Gastrocnemius medialis (tissue), 4 donors: ENCODE data around the gene TRAP1. TPM values are rescaled to one million over a fixed set of nuclear protein-coding genes. Genes with fewer than 3 reads are reported as not detected.
"Not testable (repeated sequence)": the region's sequence is repeated elsewhere in the genome, so short reads cannot be mapped to it uniquely, and the experiment has no call there.

Experiments used
- ATAC-seq, 2 donors: fragments of 150-250 bp; one replicate each; pipeline ENCODE4 v1.9.1; 2016
- DNase-seq, 2 donors: peaks; one replicate each; pipeline ENCODE4 v3.0.0-alpha.2; 2019
- H3K27ac ChIP-seq, 4 donors: fragments of 200-600 bp; sonication (generic); 1 replicate in 1 of 4; 2 replicates in 3 of 4; pipeline ENCODE4 v1.5.1; 2016 to 2018; ENCODE audit warnings: mild to moderate bottlenecking in 2 of 4, moderate library complexity in 1 of 4
- H3K27me3 ChIP-seq, 3 donors: fragments of 200-600 bp; sonication (generic) in 2 of 3; 1 replicate in 1 of 3; 2 replicates in 2 of 3; pipeline versions ENCODE4 v1.5.1 to v1.6.0; 2016 to 2019; ENCODE audit warnings: mild to moderate bottlenecking in 1 of 3, moderate library complexity in 1 of 3
- H3K36me3 ChIP-seq, 2 donors: fragments of 200-600 bp; sonication (generic) in 1 of 2; one replicate each; pipeline ENCODE4 v1.5.1; 2017 to 2018
- H3K4me1 ChIP-seq, 2 donors: fragments of 200-600 bp; sonication (generic) in 1 of 2; one replicate each; pipeline ENCODE4 v1.5.1; 2016 to 2017; ENCODE audit warnings: mild to moderate bottlenecking in 2 of 2
- H3K4me3 ChIP-seq, 4 donors: fragments of 200-600 bp; sonication (generic) in 3 of 4; 1 replicate in 1 of 4; 2 replicates in 3 of 4; pipeline ENCODE4 v1.5.1; 2016 to 2019; ENCODE audit warnings: mild to moderate bottlenecking in 2 of 4
- H3K9me3 ChIP-seq, 3 donors: fragments of 200-600 bp; sonication (generic) in 2 of 3; 1 replicate in 1 of 3; 2 replicates in 2 of 3; pipeline ENCODE4 v1.5.1; 2016 to 2019
- POLR2A ChIP-seq, 2 donors: fragments of 450-650 bp; IDR thresholded peaks; one replicate each; pipeline ENCODE4 v1.6.1; 2017; ENCODE audit warnings: antibody characterized with exemption in 2 of 2, mild to moderate bottlenecking in 2 of 2, moderate library complexity in 2 of 2
- in situ Hi-C, 4 donors: fragments of 200-750 bp; cut with MboI; loops; one replicate each; pipeline versions ENCODE4 v1.15.0 to v1.8.0; 2017; ENCODE audit warnings: low sequenced_read_pairs in 4 of 4
- intact Hi-C: fragments of 100-400 bp; cut with DNase I; formaldehyde crosslinking; loops from one replicate; pipeline ENCODE4 v1.15.1; 2023; ENCODE audit warnings: low total_unique reads
- total RNA-seq, 4 donors: library from RNA; depleted of rRNA; stranded (reverse); fragments of >200 nt; gene quantifications; one replicate each; pipeline versions ENCODE4 v1.1.0 to v1.2.3, GENCODE V29; 2016
- TF ChIP-seq, protein P1 (sequence below), 5 experiments: fragments of 450-650 bp in 3 of 5; fragments of 200-600 bp in 2 of 5; sonication (generic) in 2 of 5; IDR thresholded peaks in 4 of 5; conservative IDR thresholded peaks in 1 of 5; 1 replicate in 4 of 5; 2 replicates in 1 of 5; pipeline ENCODE4 v1.5.1; 2016 to 2019; ENCODE audit warnings: antibody characterized with exemption in 5 of 5, mild to moderate bottlenecking in 3 of 5, moderate library complexity in 3 of 5

Gene TRAP1
- total RNA-seq, 4 donors from 2014 or later: 103 to 140 (median 122) TPM

DNA sequence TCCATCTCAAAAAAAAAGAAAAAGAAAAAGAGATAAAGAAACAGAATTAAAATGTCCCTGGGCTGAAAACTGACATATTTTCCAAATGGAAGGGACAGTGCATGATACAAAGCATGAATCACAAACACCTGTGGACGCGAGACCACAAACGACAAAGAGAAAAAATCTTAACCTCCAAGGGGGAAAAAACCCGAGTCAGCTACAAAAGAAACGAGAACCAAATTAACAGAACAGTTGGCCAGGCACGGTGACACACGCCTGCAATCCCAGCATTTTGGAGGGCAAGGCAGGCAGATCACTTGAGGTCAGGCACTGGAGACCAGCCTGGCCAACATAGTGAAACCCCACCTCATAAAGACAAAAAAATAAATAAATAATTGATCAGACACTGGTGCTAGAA lies 1.9 kb downstream of the TRAP1 start:
- Histone ChIP-seq H3K27me3 (no peaks in the 10 kb centered on the region), H3K4me1 (peaks cover 12 to 17% of the 10 kb centered on the region in 2 donors), H3K9me3 (no peaks in the 10 kb centered on the region), H3K36me3 (no peaks in the 10 kb centered on the region), H3K27ac (no peak overlapping the region), H3K4me3 (no peak overlapping the region)
- no peak for DNase-seq
- no peak for ATAC-seq
- in situ Hi-C loops: no loop called here
- no peak for TF ChIP-seq POLR2A (IDR thresholded peaks at IDR 0.05)
- intact Hi-C loops: loop anchor here (10.0 kb wide), 1 partner anchor 539 kb away; no protein-coding TSS in a partner anchor

DNA sequence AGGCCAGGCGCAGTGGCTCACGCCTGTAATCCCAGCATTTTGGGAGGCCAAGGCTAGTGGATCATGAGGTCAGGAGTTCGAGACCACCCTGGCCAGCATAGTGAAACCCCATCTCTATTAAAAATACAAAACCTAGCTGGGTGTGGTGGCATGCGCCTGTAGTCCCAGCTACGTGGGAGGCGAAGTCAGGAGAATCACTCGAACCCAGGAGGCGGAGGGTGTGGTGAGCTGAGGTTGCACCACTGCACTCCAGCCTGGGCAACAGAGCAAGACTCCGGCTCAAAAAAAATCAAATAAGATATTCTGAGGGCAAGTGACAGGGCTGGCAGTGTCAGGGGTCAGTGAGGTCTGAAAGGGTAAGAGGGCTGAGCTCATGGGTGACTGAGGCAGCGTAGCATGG lies 2.9 kb downstream of the TRAP1 start:
- in situ Hi-C loops, DNase-seq, H3K4me3 ChIP-seq, H3K27me3 ChIP-seq, H3K9me3 ChIP-seq, ATAC-seq, H3K36me3 ChIP-seq: not testable (repeated sequence)
- intact Hi-C loops: loop anchor here (10.0 kb wide), 1 partner anchor 540 kb away; no protein-coding TSS in a partner anchor
- Histone ChIP-seq H3K4me1 (peaks cover 12 to 17% of the 10 kb centered on the region in 2 donors), H3K27ac (peak overlapping the region in 1 of 4 donors; percentile 33)

DNA sequence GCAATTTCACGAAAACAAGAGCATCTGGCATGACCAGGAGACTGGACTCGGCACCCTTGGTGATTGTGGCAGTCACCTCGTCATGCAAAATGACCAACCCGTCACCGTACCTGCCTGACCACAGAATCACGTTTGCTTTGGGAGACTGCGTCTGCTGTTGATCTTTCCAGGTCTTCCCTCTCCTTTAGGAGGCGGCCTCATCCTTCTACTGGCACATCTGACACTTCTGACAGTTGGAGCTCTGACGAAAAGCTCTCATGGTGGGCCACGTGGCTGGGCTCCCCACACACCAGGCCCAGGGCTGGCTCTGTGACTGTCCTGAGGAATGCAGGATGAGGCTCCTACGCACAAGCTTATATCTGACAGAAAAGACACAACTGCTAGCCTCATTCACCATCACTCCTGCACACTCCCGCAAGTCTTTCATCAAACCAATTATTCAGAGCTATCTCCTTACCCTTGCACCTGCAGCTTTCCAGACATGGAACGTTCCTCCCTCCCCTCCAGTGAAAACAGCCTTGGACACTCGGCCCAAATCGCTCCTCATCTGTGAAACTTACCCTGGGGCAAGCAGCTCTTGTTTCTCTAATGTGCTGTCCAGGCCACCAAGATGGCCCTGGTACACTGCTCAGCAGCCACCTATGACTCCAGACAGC lies 3.6 kb downstream of the TRAP1 start:
- Histone ChIP-seq H3K27ac (peak overlapping the region in 1 of 4 donors; percentile 33), H3K4me1 (peaks cover 12 to 17% of the 10 kb centered on the region in 2 donors), H3K27me3 (no peaks in the 10 kb centered on the region), H3K9me3 (no peaks in the 10 kb centered on the region), H3K36me3 (no peaks in the 10 kb centered on the region), H3K4me3 (no peak overlapping the region)
- ATAC-seq (no peak), DNase-seq (no peak)
- no peak for TF ChIP-seq POLR2A (IDR thresholded peaks at IDR 0.05)
- TF ChIP-seq, protein P1, sequence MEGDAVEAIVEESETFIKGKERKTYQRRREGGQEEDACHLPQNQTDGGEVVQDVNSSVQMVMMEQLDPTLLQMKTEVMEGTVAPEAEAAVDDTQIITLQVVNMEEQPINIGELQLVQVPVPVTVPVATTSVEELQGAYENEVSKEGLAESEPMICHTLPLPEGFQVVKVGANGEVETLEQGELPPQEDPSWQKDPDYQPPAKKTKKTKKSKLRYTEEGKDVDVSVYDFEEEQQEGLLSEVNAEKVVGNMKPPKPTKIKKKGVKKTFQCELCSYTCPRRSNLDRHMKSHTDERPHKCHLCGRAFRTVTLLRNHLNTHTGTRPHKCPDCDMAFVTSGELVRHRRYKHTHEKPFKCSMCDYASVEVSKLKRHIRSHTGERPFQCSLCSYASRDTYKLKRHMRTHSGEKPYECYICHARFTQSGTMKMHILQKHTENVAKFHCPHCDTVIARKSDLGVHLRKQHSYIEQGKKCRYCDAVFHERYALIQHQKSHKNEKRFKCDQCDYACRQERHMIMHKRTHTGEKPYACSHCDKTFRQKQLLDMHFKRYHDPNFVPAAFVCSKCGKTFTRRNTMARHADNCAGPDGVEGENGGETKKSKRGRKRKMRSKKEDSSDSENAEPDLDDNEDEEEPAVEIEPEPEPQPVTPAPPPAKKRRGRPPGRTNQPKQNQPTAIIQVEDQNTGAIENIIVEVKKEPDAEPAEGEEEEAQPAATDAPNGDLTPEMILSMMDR (IDR thresholded peaks at IDR 0.05 in 4 of 5, conservative IDR thresholded peaks at IDR 0.05 in 1 of 5): no peak
- in situ Hi-C loops: no loop called here
- intact Hi-C loops: loop anchor here (10.0 kb wide), 1 partner anchor 541 kb away; no protein-coding TSS in a partner anchor

DNA sequence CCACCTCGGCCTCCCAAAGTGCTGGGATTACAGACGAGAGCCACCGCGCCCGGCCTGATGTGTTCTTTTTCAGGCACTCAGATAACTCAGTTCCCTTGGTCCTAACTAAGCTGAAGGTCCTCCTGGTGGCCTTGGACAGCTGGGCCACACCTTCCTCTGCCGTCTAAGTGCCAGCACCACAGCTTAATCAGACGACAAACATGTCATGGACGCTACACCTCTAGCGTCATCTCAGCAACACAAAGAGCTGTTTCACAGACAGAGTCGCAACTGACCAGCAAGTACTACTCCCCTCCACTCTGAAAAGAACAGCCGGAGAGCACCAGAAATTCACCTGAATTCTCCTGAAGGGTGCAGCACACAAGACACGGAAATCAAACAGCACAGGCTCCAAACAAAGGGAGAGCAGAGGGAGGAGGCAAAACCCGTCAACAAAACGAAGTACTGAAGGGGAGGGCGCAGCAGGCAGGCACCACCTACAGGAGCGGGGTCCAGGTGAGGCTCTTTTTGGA lies 4.4 kb downstream of the TRAP1 start:
- Histone ChIP-seq H3K4me3 (no peak overlapping the region), H3K36me3 (no peaks in the 10 kb centered on the region), H3K4me1 (peaks cover 8 to 13% of the 10 kb centered on the region in 2 donors), H3K27me3 (no peaks in the 10 kb centered on the region), H3K27ac (peak overlapping the region in 1 of 4 donors; percentile 35), H3K9me3 (no peaks in the 10 kb centered on the region)
- ATAC-seq (no peak), DNase-seq (no peak)
- in situ Hi-C loops (no loop called here), intact Hi-C loops (loop anchor here (10.0 kb wide), 1 partner anchor 542 kb away; no protein-coding TSS in a partner anchor)
- TF ChIP-seq, protein P1 (IDR thresholded peaks at IDR 0.05 in 4 of 5, conservative IDR thresholded peaks at IDR 0.05 in 1 of 5): no peak
- no peak for TF ChIP-seq POLR2A (IDR thresholded peaks at IDR 0.05)

DNA sequence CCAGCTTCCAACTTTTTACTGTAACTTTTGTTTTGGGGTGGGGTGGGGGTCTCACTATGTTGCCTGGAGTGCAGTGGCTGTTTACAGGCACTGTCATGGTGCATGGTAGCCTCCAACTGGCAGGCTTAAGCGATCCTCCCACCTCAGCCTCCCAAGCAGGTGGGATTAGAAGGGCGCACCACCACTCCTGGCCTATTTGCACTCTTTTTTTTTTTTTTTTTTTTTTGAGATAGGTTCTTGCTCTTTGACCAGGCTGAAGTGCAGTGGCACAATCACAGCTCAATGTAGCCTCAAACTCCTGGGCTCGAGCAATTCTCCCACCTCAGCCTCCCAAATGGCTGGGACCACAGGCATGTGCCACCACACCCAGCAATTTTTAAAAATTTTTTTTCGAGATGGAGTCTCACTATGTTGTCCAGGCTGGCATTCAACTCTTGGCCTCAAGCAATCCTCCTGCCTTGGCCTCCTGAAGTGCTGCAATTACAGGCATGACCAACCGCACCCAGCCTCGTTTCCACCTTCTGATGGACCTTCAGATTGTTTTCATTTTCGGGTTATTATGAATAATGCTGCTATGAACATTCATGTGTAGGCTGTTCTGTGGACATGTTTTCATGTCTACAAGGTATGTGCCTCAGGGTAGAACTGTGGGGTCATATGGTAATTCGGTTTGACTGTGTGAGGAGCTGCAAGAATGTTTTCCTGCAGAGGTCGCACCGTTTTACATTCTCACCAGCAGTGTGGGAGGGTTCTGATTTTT lies 10.9 kb downstream of the TRAP1 start:
- no peaks in the 10 kb centered on the region for H3K36me3 ChIP-seq
- H3K4me3 ChIP-seq: no peak overlapping the region
- intact Hi-C loops (no loop called here), in situ Hi-C loops (no loop called here)
- no peaks in the 10 kb centered on the region for H3K27me3 ChIP-seq
- TF ChIP-seq, protein P1 (IDR thresholded peaks at IDR 0.05 in 4 of 5, conservative IDR thresholded peaks at IDR 0.05 in 1 of 5): no peak
- TF ChIP-seq POLR2A (IDR thresholded peaks at IDR 0.05): no peak
- no peak overlapping the region for H3K27ac ChIP-seq
- no peaks in the 10 kb centered on the region for H3K4me1 ChIP-seq
- no peaks in the 10 kb centered on the region for H3K9me3 ChIP-seq
- ATAC-seq (no peak), DNase-seq (no peak)
